ENCODE measurements around the gene DRD3.

Gene DRD3

GRCh38 chr3:114178770-114179368 lies at the start of gene DRD3:
Gene DRD3, minus strand, starts transcription at chr3:114179052. Its CDS starts 7,060 bp downstream, at chr3:114171992.
- peak; percentile 50 for DNase-seq (ENCODE audit: low spot score)

GRCh38 chr3:114227076-114227475 lies 48.2 kb upstream of the DRD3 start:
- DNase-seq (ENCODE audit: low spot score): no peak

- no peak for DNase-seq (ENCODE audit: low spot score)
Measured at GRCh38 chr3:114226313-114226712, 47.5 kb upstream of the DRD3 start.

GRCh38 chr3:114223143-114223542 lies 44.3 kb upstream of the DRD3 start:
- DNase-seq (ENCODE audit: low spot score): no peak

GRCh38 chr3:114221881-114222264 lies 43.0 kb upstream of the DRD3 start:
- no peak for DNase-seq (ENCODE audit: low spot score)

- DNase-seq (ENCODE audit: low spot score): no peak
Measured at GRCh38 chr3:114221165-114221880, 42.5 kb upstream of the DRD3 start.

- no peak for DNase-seq (ENCODE audit: low spot score)
Measured at GRCh38 chr3:114219741-114220140, 40.9 kb upstream of the DRD3 start.

- no peak for DNase-seq (ENCODE audit: low spot score)
Measured at GRCh38 chr3:114218578-114219185, 39.8 kb upstream of the DRD3 start.

- DNase-seq (ENCODE audit: low spot score): no peak
Measured at GRCh38 chr3:114218006-114218405, 39.2 kb upstream of the DRD3 start.

- DNase-seq (ENCODE audit: low spot score): no peak
Measured at GRCh38 chr3:114217266-114217665, 38.4 kb upstream of the DRD3 start.

GRCh38 chr3:114216186-114216970 lies 37.5 kb upstream of the DRD3 start:
- DNase-seq (ENCODE audit: low spot score): no peak

- DNase-seq (ENCODE audit: low spot score): no peak
Measured at GRCh38 chr3:114214542-114215341, 35.9 kb upstream of the DRD3 start.

- DNase-seq (ENCODE audit: low spot score): peak; percentile 35
Measured at GRCh38 chr3:114213627-114214541, 35.0 kb upstream of the DRD3 start.

- no peak for DNase-seq (ENCODE audit: low spot score)
Measured at GRCh38 chr3:114213292-114213626, 34.4 kb upstream of the DRD3 start.

GRCh38 chr3:114212646-114213045 lies 33.8 kb upstream of the DRD3 start:
- no peak for DNase-seq (ENCODE audit: low spot score)

GRCh38 chr3:114207768-114208167 lies 28.9 kb upstream of the DRD3 start:
- DNase-seq (ENCODE audit: low spot score): no peak

- DNase-seq (ENCODE audit: low spot score): no peak
Measured at GRCh38 chr3:114206342-114206741, 27.5 kb upstream of the DRD3 start.

GRCh38 chr3:114205541-114205940 lies 26.7 kb upstream of the DRD3 start:
- DNase-seq (ENCODE audit: low spot score): no peak

- no peak for DNase-seq (ENCODE audit: low spot score)
Measured at GRCh38 chr3:114194750-114195149, 15.9 kb upstream of the DRD3 start.

GRCh38 chr3:114192136-114192535 lies 13.3 kb upstream of the DRD3 start:
- no peak for DNase-seq (ENCODE audit: low spot score)

GRCh38 chr3:114186501-114186900 lies 7.6 kb upstream of the DRD3 start:
- DNase-seq (ENCODE audit: low spot score): no peak

Measured in COLO829 (cell line).